Hindlimb muscle (tissue), 1 donor: ENCODE results near the gene NUDT21. TPM values are rescaled to one million over a fixed set of nuclear protein-coding genes. Genes with fewer than 3 reads are reported as not detected.
"Not testable (repeated sequence)": the region's sequence is repeated elsewhere in the genome, so short reads cannot be mapped to it uniquely, and the experiment has no call there.

ENCODE experiments used
- DNase-seq: peaks from one replicate; pipeline ENCODE4 v3.0.0-alpha.2; 2013
- polyA plus RNA-seq: library from polyadenylated mRNA; unstranded; fragments of 120-200 nt; gene quantifications from one replicate; pipeline ENCODE4 v1.2.1, GENCODE V29; 2013; ENCODE audit not compliant: insufficient read length

Gene NUDT21
- polyA plus RNA-seq: 51.2 TPM

GRCh38 chr16:56450986-56451752 is at the start of gene NUDT21, which contains the start of gene OGFOD1:
NUDT21 (minus strand) TSS chr16:56451332; CDS start chr16:56451202, 130 bp downstream.
OGFOD1 (plus strand) TSS chr16:56451554; CDS start chr16:56451613, 59 bp downstream.
- peak; percentile 95 for DNase-seq

DNA sequence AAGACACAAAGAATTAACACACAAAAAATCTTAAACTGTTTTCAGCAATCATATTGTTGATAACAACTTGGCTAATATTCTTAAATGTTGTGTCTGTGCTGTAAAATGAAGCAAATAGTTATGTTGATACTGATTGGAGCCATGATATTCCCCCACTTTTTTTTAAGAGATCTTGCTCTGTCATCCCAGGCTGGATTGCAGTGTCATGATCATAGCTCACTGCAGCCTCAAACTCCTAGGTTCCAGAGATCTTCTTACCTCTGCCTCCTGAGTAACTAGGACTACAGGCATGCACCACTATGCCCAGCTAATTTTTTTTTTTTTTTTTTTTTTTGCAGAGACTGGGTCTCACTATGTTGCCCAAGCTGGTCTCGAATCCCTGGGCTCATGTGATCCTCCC is 42.7 kb upstream of the NUDT21 start:
- no peak for DNase-seq

- no peak for DNase-seq
Observed at GRCh38 chr16:56493126-56493525, 42.0 kb upstream of the NUDT21 start.

GRCh38 chr16:56491657-56492261 is 40.6 kb upstream of the NUDT21 start:
- no peak for DNase-seq

- not testable (repeated sequence) for DNase-seq
Observed at GRCh38 chr16:56488868-56489267, 37.7 kb upstream of the NUDT21 start.

- DNase-seq: no peak
Observed at GRCh38 chr16:56488035-56488434, 36.9 kb upstream of the NUDT21 start.

- DNase-seq: no peak
Observed at GRCh38 chr16:56483394-56483793, 32.3 kb upstream of the NUDT21 start.

GRCh38 chr16:56482683-56483236 is 31.6 kb upstream of the NUDT21 start:
- no peak for DNase-seq

- DNase-seq: no peak
Observed at GRCh38 chr16:56481468-56482122, 30.5 kb upstream of the NUDT21 start.

GRCh38 chr16:56480776-56481467 is 29.8 kb upstream of the NUDT21 start:
- no peak for DNase-seq

DNA sequence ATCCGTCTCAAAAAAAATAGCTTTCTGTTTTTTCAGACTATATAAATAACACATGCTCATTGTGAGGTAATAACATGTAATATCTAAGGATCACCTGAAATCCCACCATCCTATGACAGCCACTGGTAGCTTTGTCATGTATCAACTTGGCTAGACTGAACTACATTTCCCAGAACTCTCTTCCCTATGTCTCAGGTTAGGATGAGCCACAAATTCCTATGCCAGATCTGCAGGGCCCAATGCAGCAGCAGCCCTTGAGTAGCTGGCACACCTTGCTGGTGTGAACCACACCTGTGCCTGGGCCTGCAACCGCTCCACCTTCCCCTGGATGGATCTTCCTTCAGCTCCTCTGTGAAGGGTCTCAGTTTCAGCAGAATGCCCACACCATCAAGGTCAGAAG is 28.3 kb upstream of the NUDT21 start:
- no peak for DNase-seq

GRCh38 chr16:56478281-56479049 is 27.3 kb upstream of the NUDT21 start:
- no peak for DNase-seq

DNA sequence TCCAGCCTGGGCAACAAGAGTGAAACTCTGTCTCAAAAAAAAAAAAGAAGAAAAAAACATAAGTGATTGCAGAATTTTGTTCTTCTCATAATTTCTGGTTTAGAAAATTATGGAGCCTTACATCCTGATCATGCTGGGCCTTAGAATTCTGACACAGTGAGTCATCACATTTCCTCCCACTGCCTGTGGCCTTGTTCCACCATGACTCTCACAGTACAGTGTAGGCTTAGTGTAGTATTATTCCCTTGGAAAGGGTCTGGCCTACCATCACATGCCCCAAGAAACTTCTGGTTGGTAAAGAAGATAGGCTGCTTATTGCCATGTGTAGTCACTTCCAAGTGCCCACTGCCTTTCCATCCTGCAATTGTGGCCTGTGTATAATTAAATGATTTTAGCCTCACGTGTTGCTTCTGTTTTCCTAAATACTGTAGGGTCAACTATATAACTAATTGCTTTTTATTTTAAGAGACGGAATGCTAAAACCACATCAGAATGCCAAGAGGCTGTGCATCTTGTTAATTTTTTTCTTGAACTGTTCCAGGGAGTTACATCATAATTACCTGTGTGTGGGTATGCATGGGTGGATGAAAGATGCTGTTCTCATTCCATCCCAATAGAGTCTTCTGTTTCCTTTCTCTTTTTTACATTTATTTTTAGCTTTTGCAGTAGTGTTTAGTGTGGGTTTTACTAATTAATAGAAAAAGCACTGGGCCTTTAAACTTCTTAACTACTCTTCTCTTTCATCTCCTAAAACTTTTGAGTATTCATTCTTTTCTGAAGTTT is 26.2 kb upstream of the NUDT21 start:
- DNase-seq: no peak

DNA sequence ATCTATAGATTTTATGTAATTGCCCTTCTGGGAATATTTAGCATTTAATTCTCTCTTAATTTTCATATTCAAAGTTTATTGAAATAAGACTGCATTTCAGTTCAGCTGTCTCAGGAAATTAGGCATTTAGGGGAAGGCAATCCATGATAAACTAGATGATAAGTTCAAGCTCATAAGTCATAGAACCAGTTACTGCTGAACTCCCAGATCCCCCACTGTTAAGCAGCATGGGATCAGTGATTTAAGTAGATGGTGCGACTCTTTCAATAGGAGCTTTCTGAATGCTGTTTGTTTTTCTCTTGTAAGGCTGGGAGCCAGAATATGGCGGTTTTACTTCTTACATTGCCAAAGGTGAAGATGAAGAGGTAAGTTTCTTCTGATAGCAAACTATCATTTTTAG is 24.1 kb upstream of the NUDT21 start:
- no peak for DNase-seq

DNA sequence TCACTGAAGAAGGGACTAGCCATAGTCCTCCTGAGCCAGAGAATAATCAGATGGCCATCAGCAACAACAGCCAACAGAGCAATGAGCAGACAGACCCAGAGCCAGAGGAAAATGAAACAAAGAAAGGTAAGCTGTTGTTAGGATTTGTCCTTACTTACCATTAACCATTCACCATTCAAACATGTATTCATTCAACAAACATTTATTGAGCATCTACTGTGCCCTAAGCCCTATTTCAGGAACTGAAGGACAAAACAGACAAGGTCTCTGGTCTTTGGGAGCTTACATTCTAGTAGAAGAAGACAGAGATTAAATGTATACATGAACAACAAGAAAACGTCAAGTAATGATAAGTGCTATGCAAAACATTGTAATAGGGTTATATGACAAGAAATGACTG is 19.5 kb upstream of the NUDT21 start:
- no peak for DNase-seq

DNA sequence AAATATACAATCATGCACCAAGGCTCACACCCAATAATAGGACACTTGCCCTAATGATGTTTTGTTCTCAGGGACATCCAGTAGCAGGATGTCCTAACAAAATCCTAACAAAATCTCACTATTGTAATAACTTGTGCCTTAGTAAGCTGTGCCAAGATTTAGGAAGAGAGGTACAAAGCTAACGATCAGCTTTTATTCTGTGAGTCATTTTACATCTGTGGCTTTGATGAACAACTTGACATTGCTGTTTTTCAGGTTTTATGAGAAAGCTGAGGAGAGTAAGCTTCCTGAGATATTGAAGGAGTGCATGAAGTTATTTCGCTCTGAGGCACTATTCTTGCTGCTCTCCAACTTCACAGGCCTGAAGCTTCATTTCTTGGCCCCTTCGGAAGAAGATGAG is 19.1 kb upstream of the NUDT21 start:
- DNase-seq: no peak

GRCh38 chr16:56469748-56470147 is 18.6 kb upstream of the NUDT21 start:
- DNase-seq: no peak

- DNase-seq: no peak
Observed at GRCh38 chr16:56468800-56469199, 17.7 kb upstream of the NUDT21 start.

DNA sequence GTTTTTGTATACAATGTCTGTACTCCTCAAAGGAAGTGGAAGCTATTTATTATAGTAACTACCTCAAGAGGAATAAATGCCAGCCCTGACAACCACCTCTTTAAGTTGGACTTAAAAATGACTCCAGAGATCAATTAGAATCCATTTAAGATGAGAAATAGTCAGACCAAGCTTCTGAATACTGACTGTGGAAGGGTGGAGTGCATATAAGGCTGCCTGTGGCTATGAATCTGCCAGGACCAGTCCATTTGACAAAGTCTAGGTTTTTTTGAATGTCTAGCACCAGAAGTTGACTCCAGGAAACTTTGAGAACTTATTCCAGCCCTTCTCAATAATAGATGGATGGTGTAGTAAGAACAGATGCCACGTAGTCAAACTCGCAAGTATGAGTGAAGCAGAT is 15.2 kb upstream of the NUDT21 start:
- DNase-seq: no peak

DNA sequence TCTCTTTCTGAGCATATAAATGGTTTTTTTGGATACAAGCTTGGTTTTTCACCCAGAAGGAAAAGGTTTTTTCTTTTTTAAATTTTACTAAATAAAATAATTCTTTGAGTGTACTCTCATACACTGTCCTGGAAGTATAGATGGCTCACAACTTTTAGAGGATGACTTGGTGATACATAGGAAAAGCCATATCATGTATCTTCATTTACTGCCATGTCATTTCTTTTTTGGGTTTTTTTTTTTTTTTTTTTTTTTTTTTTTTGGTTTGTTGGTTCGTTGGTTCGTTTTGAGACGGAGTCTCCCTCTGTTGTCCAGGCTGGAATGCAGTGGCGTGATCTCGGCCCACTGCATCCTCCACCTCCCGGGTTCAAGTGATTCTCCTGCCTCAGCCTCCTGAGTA is 12.0 kb upstream of the NUDT21 start:
- DNase-seq: no peak
